PFSK-1 (cell line): ENCODE data around the gene CHMP6.
A peak's percentile ranks its signal among the peaks of the same experiment; 100 is the strongest.

Experiments
- FOXP2 ChIP-seq: optimal IDR thresholded peaks from 2 replicates; pipeline ENCODE3; 2011; ENCODE audit warnings: borderline replicate concordance, control low read depth, inconsistent platforms; ENCODE audit not compliant: insufficient read depth; ENCODE audit errors: extremely low read length, extremely low read depth
- POLR2AphosphoS5 ChIP-seq: IDR thresholded peaks from 2 replicates; pipeline ENCODE4 v1.6.1; 2012; ENCODE audit warnings: low read depth, mild to moderate bottlenecking, control low read depth, low read length, moderate library complexity
- REST ChIP-seq, 2 experiments: IDR thresholded peaks; 2 replicates each; pipeline versions ENCODE4 v1.6.1 to v1.8.0; 2011 to 2012; ENCODE audit warnings: low read depth in 2 of 2, low read length in 2 of 2, control low read depth in 1 of 2, inconsistent platforms in 1 of 2, mild to moderate bottlenecking in 1 of 2, moderate library complexity in 1 of 2; ENCODE audit not compliant: insufficient read depth in 1 of 2
- SIN3A ChIP-seq: IDR thresholded peaks from 2 replicates; pipeline ENCODE4 v1.6.1; 2012; ENCODE audit warnings: mild to moderate bottlenecking, low read length, moderate library complexity, borderline replicate concordance; ENCODE audit not compliant: insufficient read depth
- TAF1 ChIP-seq: IDR thresholded peaks from 2 replicates; pipeline ENCODE4 v1.6.1; 2012; ENCODE audit warnings: low read length, control low read depth, borderline replicate concordance; ENCODE audit not compliant: insufficient read depth

CHMP6 gene

GRCh38 chr17:80984749-80985148 lies 6.9 kb upstream of the CHMP6 start:
- no peak for TF ChIP-seq FOXP2
- no peak for TF ChIP-seq TAF1
- TF ChIP-seq REST (IDR thresholded peaks at IDR 0.05; ENCODE audit: insufficient read depth in 1 of 2, low read depth in 2 of 2, low read length in 2 of 2), result no peak
- no peak for TF ChIP-seq POLR2AphosphoS5
- TF ChIP-seq SIN3A, result no peak

GRCh38 chr17:80986046-80986445 lies 5.6 kb upstream of the CHMP6 start:
- TF ChIP-seq POLR2AphosphoS5 (no peak; the same call in 1 of the 2 replicates), SIN3A (no peak), FOXP2 (no peak), TAF1 (0 out of 2 replicates have a peak, but pooled peaks have one; percentile 14), REST (IDR thresholded peaks at IDR 0.05; ENCODE audit: insufficient read depth in 1 of 2, low read depth in 2 of 2, low read length in 2 of 2) (peak in 1 of 2 experiments; percentile 6; a peak in 1 of 4 replicates)

- no peak for TF ChIP-seq TAF1
- 0 out of 2 replicates have a peak, but pooled peaks have one; percentile 30 for TF ChIP-seq SIN3A
- no peak for TF ChIP-seq FOXP2
- TF ChIP-seq REST (IDR thresholded peaks at IDR 0.05; ENCODE audit: insufficient read depth in 1 of 2, low read depth in 2 of 2, low read length in 2 of 2), result no peak
- peak; percentile 63 for TF ChIP-seq POLR2AphosphoS5
These were observed 4.7 kb upstream of the CHMP6 start for GRCh38 chr17:80986816-80987475.

- TF ChIP-seq POLR2AphosphoS5, result peak; percentile 56
- TF ChIP-seq REST (IDR thresholded peaks at IDR 0.05; ENCODE audit: insufficient read depth in 1 of 2, low read depth in 2 of 2, low read length in 2 of 2), result no peak
- TF ChIP-seq FOXP2, result no peak
- no peak; the same call in 1 of the 2 replicates for TF ChIP-seq TAF1
- TF ChIP-seq SIN3A, result no peak; the same call in 1 of the 2 replicates
These were observed 3.6 kb upstream of the CHMP6 start for GRCh38 chr17:80987941-80988461.

DNA sequence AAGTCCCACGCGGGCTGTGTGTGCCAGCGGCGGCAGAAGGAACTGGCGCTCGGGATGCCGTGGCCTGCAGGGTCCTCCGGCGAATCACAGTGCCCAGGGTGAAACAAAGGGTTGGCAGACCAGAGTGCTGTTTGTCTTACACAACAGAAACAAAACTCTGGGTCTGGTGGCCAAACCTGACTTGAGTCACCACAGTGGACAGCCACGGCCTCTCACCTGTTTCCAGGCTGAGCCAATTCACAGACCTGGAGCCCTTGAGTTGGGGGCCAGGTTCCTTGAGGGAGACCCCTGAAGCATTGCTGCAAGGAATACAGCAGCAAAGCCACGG lies 2.1 kb upstream of the CHMP6 start:
- TF ChIP-seq REST (IDR thresholded peaks at IDR 0.05; ENCODE audit: insufficient read depth in 1 of 2, low read depth in 2 of 2, low read length in 2 of 2), result no peak
- TF ChIP-seq POLR2AphosphoS5, result no peak
- TF ChIP-seq FOXP2, result no peak
- no peak for TF ChIP-seq TAF1
- TF ChIP-seq SIN3A, result no peak
